Brain pericyte (primary cell): ENCODE data around the gene ZNF791.
"Not testable (repeated sequence)": the region's sequence is repeated elsewhere in the genome, so short reads cannot be mapped to it uniquely, and the experiment has no call there.

Experiments used
- DNase-seq: peaks from one replicate; pipeline ENCODE4 v3.0.0-alpha.2; 2012; ENCODE audit warnings: low read depth, low spot score

Gene ZNF791

GRCh38 chr19:12610540-12611360 is at the start of gene ZNF791, which contains the start of gene ZNF490:
Gene ZNF791 (plus strand): TSS chr19:12610920. CDS start chr19:12611080, 160 bp downstream.
Gene ZNF490 (minus strand): TSS chr19:12610813. CDS start chr19:12610680, 133 bp downstream.
- peak; percentile 89 for DNase-seq

DNA sequence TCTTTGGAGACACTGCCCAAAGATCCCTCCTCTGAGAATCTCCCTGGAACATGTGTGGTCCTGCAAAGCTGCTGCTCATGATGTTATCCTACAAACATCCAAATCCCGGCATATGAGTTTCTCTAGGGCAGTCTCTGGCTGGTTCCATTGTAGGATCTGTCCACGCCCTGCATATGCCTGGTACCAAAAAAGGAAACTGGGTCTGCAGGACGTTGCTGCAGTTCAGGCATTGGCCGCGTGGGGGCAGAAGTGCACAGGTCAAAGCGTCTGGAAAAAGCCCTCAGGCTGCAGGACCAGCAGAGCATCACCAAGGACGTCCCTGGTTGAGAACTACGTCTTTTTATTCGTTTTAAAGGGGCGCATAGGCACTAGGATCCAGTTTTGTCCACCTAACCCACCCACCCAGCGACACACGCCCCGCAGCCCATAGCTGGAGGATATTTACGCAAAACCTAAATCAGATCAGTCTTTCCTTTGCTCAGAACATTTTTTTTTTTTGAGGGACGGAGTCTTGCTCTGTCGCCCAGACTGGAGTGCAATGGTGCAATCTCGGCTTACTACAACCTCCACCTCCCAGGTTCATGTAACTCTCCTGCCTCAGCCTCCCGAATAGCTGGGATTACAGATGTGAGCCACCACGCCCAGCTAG is 46.6 kb upstream of the ZNF791 start:
- peak; percentile 59 for DNase-seq

GRCh38 chr19:12566380-12566779 is 44.3 kb upstream of the ZNF791 start:
- DNase-seq = not testable (repeated sequence)

DNA sequence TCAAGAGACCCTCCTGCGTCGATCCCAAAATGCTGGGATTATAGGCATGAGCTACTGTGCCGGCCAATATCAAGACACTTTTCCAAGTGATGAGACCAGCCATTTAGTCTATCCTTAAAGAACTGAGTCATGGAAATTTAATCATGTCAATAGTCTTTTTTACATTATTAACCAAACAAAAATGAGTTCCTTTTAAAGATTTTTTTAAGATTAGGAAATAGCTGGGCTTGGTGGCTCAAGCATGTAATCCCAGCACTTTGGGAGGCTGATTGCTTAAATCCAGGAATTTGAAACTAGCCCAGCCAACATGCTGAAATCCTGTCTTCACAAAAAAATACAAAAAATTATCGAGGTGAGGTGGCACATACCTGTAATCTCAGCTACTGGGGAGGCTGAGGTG is 42.8 kb upstream of the ZNF791 start:
- no peak for DNase-seq

GRCh38 chr19:12574036-12574435 is 36.7 kb upstream of the ZNF791 start:
- DNase-seq = no peak

GRCh38 chr19:12578641-12579040 is 32.1 kb upstream of the ZNF791 start:
- no peak for DNase-seq

GRCh38 chr19:12580180-12580694 is 30.5 kb upstream of the ZNF791 start:
- DNase-seq = no peak

DNA sequence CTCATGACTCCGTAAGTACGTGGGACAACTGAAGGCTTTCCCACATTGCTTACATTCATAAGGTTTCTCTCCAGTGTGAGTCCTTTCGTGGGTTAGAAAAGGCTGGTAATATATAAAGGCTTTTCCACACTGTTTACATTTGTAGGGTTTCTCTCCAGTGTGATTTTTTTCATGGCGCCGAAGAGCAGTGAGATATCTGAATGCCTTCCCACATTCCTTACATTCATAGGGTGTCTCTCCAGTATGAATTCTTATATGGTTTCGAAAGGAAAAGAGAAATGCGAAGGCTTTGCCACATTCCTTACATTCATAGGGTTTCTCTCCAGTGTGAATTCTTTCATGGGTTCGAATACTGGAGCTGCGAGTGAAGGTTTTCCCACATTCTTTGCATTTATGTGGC is 29.6 kb upstream of the ZNF791 start:
- no peak for DNase-seq

GRCh38 chr19:12596485-12596884 is 14.2 kb upstream of the ZNF791 start:
- no peak for DNase-seq

DNA sequence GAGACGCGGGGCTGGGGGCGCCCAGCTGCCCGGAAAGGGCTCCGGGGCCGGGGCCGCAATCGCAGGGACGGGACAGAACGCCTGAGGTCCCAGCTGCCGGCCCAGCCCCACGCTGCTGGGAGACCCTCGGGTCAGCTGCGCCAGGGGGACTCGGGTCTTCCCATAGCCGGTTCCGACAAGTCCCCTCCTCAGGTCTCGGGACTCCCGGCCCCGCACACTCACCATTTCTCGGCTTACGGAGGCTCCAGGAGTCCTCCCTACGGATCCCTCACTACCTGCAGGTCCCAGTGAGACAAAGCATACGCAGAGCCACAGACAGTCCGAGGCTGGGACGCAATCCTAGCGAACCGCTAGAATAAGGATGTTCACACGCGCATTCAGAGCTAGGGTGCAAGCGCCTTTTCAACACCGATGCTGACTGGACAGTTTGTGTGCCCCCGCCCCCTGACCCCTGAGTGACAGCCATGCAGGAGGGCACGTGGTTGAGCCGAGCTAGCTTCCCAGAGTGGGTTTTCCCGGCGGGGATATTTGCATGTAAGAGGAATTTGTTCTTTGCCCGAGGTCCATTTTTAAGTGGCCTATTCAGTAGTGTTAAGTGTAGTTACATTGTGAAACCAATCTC is 13.7 kb upstream of the ZNF791 start:
- DNase-seq = no peak

DNA sequence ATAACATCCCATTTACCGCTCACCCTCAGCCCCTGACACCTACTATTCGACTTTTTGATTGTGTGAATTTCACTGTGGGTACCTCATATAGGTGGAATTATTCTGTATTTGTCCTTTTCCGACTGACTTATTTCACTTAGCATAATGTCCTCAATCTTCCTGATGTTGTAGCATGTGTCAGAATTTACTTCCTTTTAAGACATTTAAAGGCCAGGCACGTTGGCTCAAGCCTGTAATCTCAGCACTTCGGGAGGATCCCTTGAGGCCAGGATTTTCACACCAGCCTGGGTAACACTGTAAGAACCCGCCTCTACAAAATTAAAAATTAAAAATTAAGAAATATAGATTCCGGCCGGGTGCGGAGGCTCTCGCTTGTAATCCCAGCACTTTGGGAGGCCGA is 13.1 kb upstream of the ZNF791 start:
- DNase-seq = no peak

- no peak for DNase-seq
Observed at GRCh38 chr19:12603714-12604113, 7.0 kb upstream of the ZNF791 start.

GRCh38 chr19:12606796-12607195 is 3.9 kb upstream of the ZNF791 start:
- DNase-seq = no peak

GRCh38 chr19:12607631-12608030 is 3.1 kb upstream of the ZNF791 start:
- no peak for DNase-seq

- DNase-seq = no peak
Observed at GRCh38 chr19:12611361-12611699, 610 bp downstream of the ZNF791 start.

DNA sequence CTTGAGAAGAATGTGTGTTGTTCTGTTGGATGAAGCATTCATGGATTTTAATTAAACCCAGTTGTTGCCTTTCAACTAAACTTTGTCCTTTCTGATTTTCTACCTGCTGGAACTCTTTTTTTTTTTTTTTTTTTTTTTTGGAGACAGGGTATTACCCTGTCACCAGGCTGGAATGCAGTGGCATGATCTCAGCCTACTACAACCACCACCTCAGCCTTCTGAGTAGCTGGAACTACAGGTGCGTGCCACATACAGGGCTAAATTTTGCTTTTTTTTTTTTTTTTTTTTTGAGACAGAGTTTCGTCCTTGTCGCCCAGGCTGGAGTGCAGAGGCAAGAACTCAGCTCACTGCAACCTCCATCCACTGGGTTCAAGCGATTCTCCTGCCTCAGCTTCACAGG is 6.9 kb downstream of the ZNF791 start:
- DNase-seq = no peak

DNA sequence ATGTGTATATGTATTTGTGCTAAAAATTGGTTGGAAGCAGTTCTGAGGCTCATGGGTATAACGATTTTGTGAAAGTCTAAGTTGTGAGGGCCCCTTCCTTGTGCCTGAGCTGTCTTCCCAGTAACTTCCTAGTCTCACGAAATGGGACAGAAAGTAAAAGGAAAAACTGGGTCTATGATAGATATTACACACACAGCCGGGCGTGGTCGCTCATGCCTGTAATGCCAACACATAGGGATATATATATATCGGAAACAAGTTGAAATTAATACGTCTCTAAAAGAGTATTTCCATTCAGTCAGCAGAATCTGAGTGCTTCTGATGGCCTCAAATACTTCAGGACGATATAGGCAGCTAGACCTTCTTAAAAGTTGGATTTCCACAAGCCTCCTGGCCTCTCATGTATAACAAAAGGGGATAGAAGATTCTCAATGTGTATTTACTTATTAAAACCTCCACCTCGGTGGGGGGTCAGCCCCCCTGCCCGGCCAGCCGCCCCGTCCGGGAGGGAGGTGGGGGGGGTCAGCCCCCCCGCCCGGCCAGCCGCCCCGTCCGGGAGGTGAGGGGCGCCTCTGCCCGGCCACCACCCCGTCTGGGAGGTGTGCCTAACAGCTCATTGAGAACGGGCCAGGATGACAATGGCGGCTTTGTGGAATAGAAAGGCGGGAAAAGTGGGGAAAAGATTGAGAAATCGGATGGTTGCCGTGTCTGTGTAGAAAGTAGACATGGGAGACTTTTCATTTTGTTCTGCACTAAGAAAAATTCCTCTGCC is 10.7 kb downstream of the ZNF791 start:
- DNase-seq = not testable (repeated sequence)

- no peak for DNase-seq
Observed at GRCh38 chr19:12623361-12624031, 12.8 kb downstream of the ZNF791 start.

GRCh38 chr19:12626958-12627357 is 16.2 kb downstream of the ZNF791 start:
- DNase-seq = no peak

- no peak for DNase-seq
Observed at GRCh38 chr19:12628040-12629022, 17.6 kb downstream of the ZNF791 start.
